HepG2 (cell line): ENCODE measurements around the gene TEAD4. TPM values are rescaled to one million over a fixed set of nuclear protein-coding genes. Genes with fewer than 3 reads are reported as not detected.

Experiments
- ATAC-seq: fragments of 200-7000 bp; cut with Tn5 transposase; 3 replicates; pipeline ENCODE4 v1.9.1; 2020; ENCODE audit warnings: mild to moderate bottlenecking, moderate library complexity
- BruUV-seq: library from RNA; stranded (reverse); fragments of 400-500 nt; replicated peaks from 2 replicates; lab custom pipeline; 2021; lab: Mats Ljungman, UMichigan
- CTCF ChIA-PET: fragments of 300-600 bp; formaldehyde crosslinking; extraction: SDS; loops from one replicate; lab custom pipeline; 2021; ENCODE audit warnings: low total read pairs, inconsistent platforms, low intra/inter-chr PET ratio; lab: Yijun Ruan, JAX
- POLR2A ChIA-PET: fragments of 350-600 bp; sonication (Branson Sonifier 250); formaldehyde crosslinking; loops from one replicate; lab custom pipeline; 2020; ENCODE audit warnings: antibody characterized with exemption, inconsistent platforms; lab: Yijun Ruan, JAX
- DNase-seq: peaks from one replicate; pipeline ENCODE4 v3.0.0-alpha.2; 2015; ENCODE audit warnings: low spot score
- FAIRE-seq: peaks from 3 replicates; lab custom pipeline; 2011; peaks lifted over from hg19 to GRCh38; lab: Jason Lieb, UNC
- H2AFZ ChIP-seq: one replicate; pipeline ENCODE4 v1.6.1; 2011; ENCODE audit warnings: low read length, inconsistent platforms
- H3K27ac ChIP-seq: fragments of 300-600 bp; 3 replicates; pipeline ENCODE4 v1.8.0; 2011; ENCODE audit warnings: mixed run types, mild to moderate bottlenecking, mixed read lengths, low read length, inconsistent platforms; ENCODE audit not compliant: insufficient read depth; ENCODE audit errors: extremely low read length
- H3K27me3 ChIP-seq, 2 experiments: fragments of 200-600 bp in 1 of 2; 2 replicates in 1 of 2; 3 replicates in 1 of 2; pipeline versions ENCODE4 v1.6.0 to v1.8.0; 2011; ENCODE audit warnings: low read length in 2 of 2, mild to moderate bottlenecking in 2 of 2, moderate library complexity in 2 of 2, inconsistent platforms in 1 of 2; ENCODE audit not compliant: insufficient read depth in 2 of 2, control insufficient read depth in 1 of 2
- H3K36me3 ChIP-seq, 2 experiments: fragments of 200-600 bp in 1 of 2; replicated peaks in 1 of 2; 2 replicates in 1 of 2; 3 replicates in 1 of 2; pipeline versions ENCODE4 v1.5.1 to v1.8.0; 2011; ENCODE audit warnings: low read length in 2 of 2, inconsistent platforms in 1 of 2; ENCODE audit not compliant: insufficient read depth in 2 of 2, control insufficient read depth in 1 of 2
- H3K4me1 ChIP-seq: 2 replicates; pipeline ENCODE4 v1.5.1; 2012; ENCODE audit warnings: low read length, inconsistent platforms; ENCODE audit not compliant: insufficient read depth
- H3K4me2 ChIP-seq: 2 replicates; pipeline ENCODE4 v1.6.0; 2011; ENCODE audit warnings: low read depth, low read length, inconsistent platforms
- H3K4me3 ChIP-seq, 3 experiments: fragments of 200-600 bp in 1 of 3; sonication (generic), shearing (Covaris generic) in 1 of 3; replicated peaks in 1 of 3; 2 replicates each; pipeline ENCODE4 v1.5.1; 2011 to 2016; ENCODE audit warnings: low read length in 3 of 3, inconsistent platforms in 2 of 3, low read depth in 2 of 3, mild to moderate bottlenecking in 2 of 3, control low read depth in 1 of 3, mixed read lengths in 1 of 3; ENCODE audit not compliant: insufficient read depth in 1 of 3
- H3K79me2 ChIP-seq: one replicate; pipeline ENCODE4 v1.6.1; 2011; ENCODE audit warnings: low read length, inconsistent platforms; ENCODE audit not compliant: insufficient read depth
- H3K9ac ChIP-seq: 2 replicates; pipeline ENCODE4 v1.6.0; 2011; ENCODE audit warnings: mild to moderate bottlenecking, low read depth, low read length, inconsistent platforms; ENCODE audit not compliant: insufficient read depth
- H3K9me3 ChIP-seq: 2 replicates; pipeline ENCODE4 v1.5.1; 2012; ENCODE audit warnings: mild to moderate bottlenecking, low read length
- H4K20me1 ChIP-seq: 2 replicates; pipeline ENCODE4 v1.6.0; 2011; ENCODE audit warnings: inconsistent platforms, mild to moderate bottlenecking, low read length, moderate library complexity; ENCODE audit not compliant: insufficient read depth
- AGO2 ChIP-seq: fragments of 200-400 bp; formaldehyde crosslinking; optimal IDR thresholded peaks from 2 replicates; pipeline ENCODE3; 2017; ENCODE audit warnings: mild to moderate bottlenecking, low read depth, low read length, moderate library complexity
- LCORL ChIP-seq, 2 experiments: fragments of 450-650 bp in 1 of 2; sonication (generic) in 1 of 2; formaldehyde crosslinking in 1 of 2; IDR thresholded peaks; 2 replicates each; pipeline versions ENCODE4 v1.5.0 to v1.6.1; 2017 to 2020; ENCODE audit warnings: antibody characterized with exemption in 1 of 2, missing genetic modification reagents in 1 of 2
- ZNF639 ChIP-seq: conservative IDR thresholded peaks from 2 replicates; pipeline ENCODE4 v1.6.1; 2018; ENCODE audit warnings: missing genetic modification reagents
- WGBS: methylation state at CpG from one replicate; pipeline ENCODE4 v1.1.6; 2017; ENCODE audit warnings: low lambda C conversion rate; 5-methylcytosine and 5-hydroxymethylcytosine counted together
- in situ Hi-C: cut with HindIII; loops from 2 replicates; pipeline ENCODE4 v1.10.0; 2017; ENCODE audit warnings: low pct_unique_long_range_greater_than_20kb; ENCODE audit not compliant: extremely low pct_ligation_motif_present
- intact Hi-C: fragments of 100-400 bp; cut with micrococcal nuclease; formaldehyde crosslinking; loops from one replicate; pipeline ENCODE4 v1.10.0; 2022; ENCODE audit not compliant: unreplicated experiment
- polyA plus RNA-seq, 8 experiments: library from polyadenylated mRNA; depleted of rRNA in 3 of 8; stranded (reverse) in 7 of 8; unstranded in 1 of 8; fragments of >200 nt; fragmentation: Illumina TruSeq in 4 of 8; extraction: Trizol in 4 of 8; gene quantifications; 2 replicates each; pipeline versions ENCODE4 v1.2.1 to v1.2.3, GENCODE V29; 2011 to 2016; ENCODE audit warnings: low read depth in 4 of 8, missing spikeins in 1 of 8, mixed read lengths in 1 of 8; ENCODE audit not compliant: insufficient read depth in 1 of 8
- total RNA-seq, 5 experiments: library from RNA; depleted of rRNA; stranded (reverse); fragments of >200 nt; fragmentation: Illumina TruSeq; extraction: Trizol; gene quantifications; 2 replicates each; pipeline ENCODE4 v1.2.3, GENCODE V29; 2016; ENCODE audit warnings: low read depth in 1 of 5
- TF ChIP-seq, protein P1 (sequence below), 2 experiments: sonication (generic) in 1 of 2; formaldehyde crosslinking in 1 of 2; IDR thresholded peaks; 2 replicates each; pipeline versions ENCODE4 v1.4.0 to v1.6.1; 2016 to 2020; ENCODE audit warnings: borderline replicate concordance in 1 of 2, low read depth in 1 of 2, mild to moderate bottlenecking in 1 of 2, missing genetic modification reagents in 1 of 2

TEAD4 gene
- total and polyA plus RNA-seq, 2 of the 13 experiments (the other 11 are each of a cell fraction or from before 2014, with no cell fraction given) = 45.0 to 69.4 TPM

DNA sequence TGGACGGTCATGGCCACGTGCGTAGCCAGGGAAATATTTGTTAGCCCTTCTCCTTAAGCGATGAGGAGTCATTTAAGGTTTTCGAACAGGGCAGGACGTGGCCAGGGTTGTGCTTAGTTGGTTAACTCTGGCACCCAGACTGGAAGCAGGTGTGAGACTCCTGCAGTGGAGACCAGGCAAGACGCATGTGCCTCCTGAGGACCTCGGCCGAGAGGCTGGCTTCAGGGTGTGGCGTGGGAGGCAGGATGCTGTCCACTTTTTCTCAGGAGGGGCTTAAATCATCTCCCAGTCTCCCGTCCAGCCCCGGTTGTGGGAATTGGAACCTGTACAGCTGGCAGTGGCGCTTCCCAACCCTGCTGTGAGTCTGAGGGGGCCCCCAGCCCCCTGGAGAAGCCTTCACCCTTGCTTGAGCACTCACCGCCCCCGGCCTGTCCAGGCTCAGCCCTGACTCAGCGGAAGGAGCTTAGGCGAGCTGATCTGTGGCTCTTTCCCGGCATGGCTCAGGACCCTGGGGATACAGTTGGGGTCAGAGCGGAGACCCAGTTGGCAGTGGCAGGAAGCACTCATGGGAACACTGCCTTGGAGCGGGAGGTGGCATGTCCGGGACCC is 71.7 kb downstream of the TEAD4 start:
- H3K36me3 ChIP-seq = peaks cover 34 to 68% of the 10 kb centered on the region in 2 experiments
- no peak for ATAC-seq
- in situ Hi-C loops (loop anchor here (10.0 kb wide), 1 partner anchor 146 kb away; no protein-coding TSS in a partner anchor), intact Hi-C loops (loop anchor here (5.0 kb wide), 1 partner anchor 69 kb away; no protein-coding TSS in a partner anchor)
- TF ChIP-seq AGO2 (peak; percentile 55), ZNF639 (no peak)
- CTCF ChIA-PET = no interaction called here
- 96% methylated on average over 7 of the region's 21 CpGs for WGBS
- no peaks in the 10 kb centered on the region for H3K79me2 ChIP-seq
- no peak overlapping the region for H3K9ac ChIP-seq
- peaks cover 3% of the 10 kb centered on the region; the same call in 1 of the 2 replicates for H4K20me1 ChIP-seq
- no peaks in the 10 kb centered on the region for H3K9me3 ChIP-seq
- H3K27ac ChIP-seq = no peak overlapping the region
- FAIRE-seq = no peak
- no TSS peak for BruUV-seq
- no peak overlapping the region for H2AFZ ChIP-seq
- no peaks in the 10 kb centered on the region for H3K4me1 ChIP-seq
- no peak for DNase-seq
- no peak overlapping the region for H3K4me3 ChIP-seq
- H3K4me2 ChIP-seq = no peak overlapping the region
- no peaks in the 10 kb centered on the region for H3K27me3 ChIP-seq
- POLR2A ChIA-PET = no interaction called here

- BruUV-seq = no TSS peak
- H4K20me1 ChIP-seq = peaks cover 3% of the 10 kb centered on the region; the same call in 1 of the 2 replicates
- DNase-seq (no peak), ATAC-seq (no peak), FAIRE-seq (no peak)
- in situ Hi-C loops = loop anchor here (10.0 kb wide), 1 partner anchor 147 kb away; no protein-coding TSS in a partner anchor
- no peaks in the 10 kb centered on the region for H3K79me2 ChIP-seq
- no peak overlapping the region for H2AFZ ChIP-seq
- H3K4me2 ChIP-seq = no peak overlapping the region
- ChIA-PET POLR2A (no interaction called here), CTCF (no interaction called here)
- no peak overlapping the region for H3K27ac ChIP-seq
- no peaks in the 10 kb centered on the region for H3K27me3 ChIP-seq
- no peaks in the 10 kb centered on the region for H3K9me3 ChIP-seq
- intact Hi-C loops = loop anchor here (5.0 kb wide), 1 partner anchor 70 kb away; no protein-coding TSS in a partner anchor
- no peak overlapping the region for H3K9ac ChIP-seq
- TF ChIP-seq LCORL (IDR thresholded peaks at IDR 0.05) (no peak), LCORL (CRISPR knock-in tag; IDR thresholded peaks at IDR 0.05) (no peak), AGO2 (peak; percentile 57)
- TF ChIP-seq, protein P1, sequence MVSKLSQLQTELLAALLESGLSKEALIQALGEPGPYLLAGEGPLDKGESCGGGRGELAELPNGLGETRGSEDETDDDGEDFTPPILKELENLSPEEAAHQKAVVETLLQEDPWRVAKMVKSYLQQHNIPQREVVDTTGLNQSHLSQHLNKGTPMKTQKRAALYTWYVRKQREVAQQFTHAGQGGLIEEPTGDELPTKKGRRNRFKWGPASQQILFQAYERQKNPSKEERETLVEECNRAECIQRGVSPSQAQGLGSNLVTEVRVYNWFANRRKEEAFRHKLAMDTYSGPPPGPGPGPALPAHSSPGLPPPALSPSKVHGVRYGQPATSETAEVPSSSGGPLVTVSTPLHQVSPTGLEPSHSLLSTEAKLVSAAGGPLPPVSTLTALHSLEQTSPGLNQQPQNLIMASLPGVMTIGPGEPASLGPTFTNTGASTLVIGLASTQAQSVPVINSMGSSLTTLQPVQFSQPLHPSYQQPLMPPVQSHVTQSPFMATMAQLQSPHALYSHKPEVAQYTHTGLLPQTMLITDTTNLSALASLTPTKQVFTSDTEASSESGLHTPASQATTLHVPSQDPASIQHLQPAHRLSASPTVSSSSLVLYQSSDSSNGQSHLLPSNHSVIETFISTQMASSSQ (IDR thresholded peaks at IDR 0.05; ENCODE audit: low read depth) = no peak
- TF ChIP-seq, protein P1 (CRISPR knock-in tag; IDR thresholded peaks at IDR 0.05; ENCODE audit: borderline replicate concordance) = no peak
- no peak overlapping the region for H3K4me3 ChIP-seq
- no peaks in the 10 kb centered on the region for H3K4me1 ChIP-seq
- peaks cover 31 to 64% of the 10 kb centered on the region in 2 experiments for H3K36me3 ChIP-seq
- WGBS = 92% methylated on average over 11 of the region's 12 CpGs
These were observed 73.0 kb downstream of the TEAD4 start for GRCh38 chr12:3032161-3032560.
